CD4-positive, alpha-beta T cell treated with Interleukin-2 at 100 ng/mL for 4 hours (primary cell): ENCODE measurements around the gene SLC39A13.

Source experiments
- DNase-seq: peaks from one replicate; pipeline ENCODE4 v3.0.0-alpha.2; 2020; ENCODE audit warnings: low spot score

The SLC39A13 gene

DNA sequence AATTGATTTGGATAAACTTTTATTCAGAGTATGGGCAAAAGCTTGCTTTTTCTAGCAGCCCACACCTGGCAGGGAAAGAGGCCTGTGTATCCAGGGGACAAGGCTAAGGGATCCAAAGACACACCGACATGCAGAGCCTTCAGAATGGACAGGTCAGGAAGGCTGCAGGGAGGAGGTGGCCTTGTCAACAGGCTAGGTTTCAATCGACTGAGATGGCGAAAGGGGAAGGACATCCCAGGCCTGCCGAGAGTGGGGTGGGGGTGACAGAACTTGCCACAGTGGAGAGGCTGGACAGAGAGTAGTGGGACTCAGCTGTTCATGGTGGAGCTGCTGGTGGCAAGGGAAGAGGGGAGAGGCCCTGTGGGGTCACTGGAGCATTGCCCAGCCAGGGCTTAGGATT lies 5.3 kb upstream of the SLC39A13 start:
- no peak for DNase-seq

GRCh38 chr11:47403571-47403970 lies 4.8 kb upstream of the SLC39A13 start:
- no peak for DNase-seq

DNA sequence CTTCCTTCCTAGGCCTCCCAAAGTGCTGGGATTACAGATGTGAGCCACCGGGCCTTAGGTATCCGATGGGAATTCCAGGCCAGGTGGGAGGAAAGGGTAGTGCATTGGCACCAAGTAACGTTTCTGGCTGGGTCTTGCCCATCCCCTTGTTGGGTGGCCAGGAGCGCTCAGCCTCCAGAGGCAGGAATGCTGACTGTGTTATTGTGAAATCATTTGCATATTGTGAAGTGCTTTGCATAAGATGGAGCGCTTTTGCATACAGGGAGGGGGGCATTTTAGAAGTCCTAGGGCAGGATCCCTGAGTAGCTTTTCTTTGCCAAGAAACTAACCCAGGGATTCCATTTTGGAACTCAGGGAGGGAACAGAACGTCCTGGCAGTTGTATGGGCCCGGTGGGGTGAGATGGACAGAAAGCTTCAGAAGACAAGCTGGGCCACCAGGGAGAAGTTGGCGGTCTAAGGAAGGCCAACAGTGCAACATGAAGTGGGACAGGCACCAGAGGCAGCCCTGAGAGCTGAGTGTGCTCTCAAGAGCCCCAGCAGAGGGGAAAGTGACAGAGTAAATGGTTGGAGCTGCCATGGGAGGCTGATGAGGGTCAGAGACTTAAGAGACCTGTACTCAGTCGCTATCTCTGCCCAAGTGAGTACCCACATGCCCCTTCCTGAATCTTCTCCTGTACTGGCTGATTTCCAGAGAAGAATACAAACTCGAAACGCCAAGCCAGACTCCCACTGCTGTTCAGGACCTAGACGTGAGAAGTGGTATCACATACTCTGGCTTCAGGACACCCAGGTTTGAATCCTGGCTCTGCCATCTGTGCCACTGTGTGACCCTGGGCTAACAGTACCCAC lies 1.3 kb upstream of the SLC39A13 start:
- no peak for DNase-seq

GRCh38 chr11:47408598-47409439 lies 429 bp downstream of the SLC39A13 start:
- DNase-seq, result peak; percentile 2

DNA sequence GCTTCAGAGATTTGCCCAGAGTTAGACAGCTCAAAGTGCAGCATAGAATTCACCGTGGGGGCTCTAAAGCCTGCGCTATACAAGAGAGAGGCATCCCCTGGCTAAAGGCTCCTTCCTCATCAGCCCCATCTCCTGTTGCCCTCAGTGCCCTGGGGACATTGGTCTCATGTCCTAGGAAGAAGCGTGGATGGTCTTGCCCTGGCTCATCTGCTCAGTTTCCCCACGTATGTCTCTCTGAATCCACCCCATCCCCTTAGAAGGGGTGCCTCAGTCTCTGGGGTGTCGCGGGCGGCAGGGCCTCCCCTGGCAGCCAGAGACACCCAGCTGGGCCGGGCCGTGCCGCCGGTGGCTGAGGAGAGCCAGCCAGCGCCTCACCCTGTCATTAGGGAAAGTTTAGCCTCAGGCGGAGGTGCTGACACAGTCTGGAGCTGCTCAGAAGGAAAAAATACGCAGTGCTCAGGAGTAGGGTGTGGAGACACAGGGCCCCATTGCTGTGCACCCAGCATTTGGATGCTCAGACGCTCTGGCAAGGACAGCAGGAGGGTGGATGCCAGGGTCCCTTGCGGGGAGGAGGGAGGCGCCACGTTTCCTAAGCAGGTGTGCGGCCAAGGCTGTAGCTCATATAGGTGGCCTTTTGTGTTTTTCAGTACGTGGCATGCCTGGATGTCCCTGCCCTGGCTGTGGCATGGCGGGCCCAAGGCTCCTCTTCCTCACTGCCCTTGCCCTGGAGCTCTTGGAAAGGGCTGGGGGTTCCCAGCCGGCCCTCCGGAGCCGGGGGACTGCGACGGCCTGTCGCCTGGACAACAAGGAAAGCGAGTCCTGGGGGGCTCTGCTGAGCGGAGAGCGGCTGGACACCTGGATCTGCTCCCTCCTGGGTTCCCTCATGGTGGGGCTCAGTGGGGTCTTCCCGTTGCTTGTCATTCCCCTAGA lies 1.3 kb downstream of the SLC39A13 start:
- DNase-seq, result no peak

DNA sequence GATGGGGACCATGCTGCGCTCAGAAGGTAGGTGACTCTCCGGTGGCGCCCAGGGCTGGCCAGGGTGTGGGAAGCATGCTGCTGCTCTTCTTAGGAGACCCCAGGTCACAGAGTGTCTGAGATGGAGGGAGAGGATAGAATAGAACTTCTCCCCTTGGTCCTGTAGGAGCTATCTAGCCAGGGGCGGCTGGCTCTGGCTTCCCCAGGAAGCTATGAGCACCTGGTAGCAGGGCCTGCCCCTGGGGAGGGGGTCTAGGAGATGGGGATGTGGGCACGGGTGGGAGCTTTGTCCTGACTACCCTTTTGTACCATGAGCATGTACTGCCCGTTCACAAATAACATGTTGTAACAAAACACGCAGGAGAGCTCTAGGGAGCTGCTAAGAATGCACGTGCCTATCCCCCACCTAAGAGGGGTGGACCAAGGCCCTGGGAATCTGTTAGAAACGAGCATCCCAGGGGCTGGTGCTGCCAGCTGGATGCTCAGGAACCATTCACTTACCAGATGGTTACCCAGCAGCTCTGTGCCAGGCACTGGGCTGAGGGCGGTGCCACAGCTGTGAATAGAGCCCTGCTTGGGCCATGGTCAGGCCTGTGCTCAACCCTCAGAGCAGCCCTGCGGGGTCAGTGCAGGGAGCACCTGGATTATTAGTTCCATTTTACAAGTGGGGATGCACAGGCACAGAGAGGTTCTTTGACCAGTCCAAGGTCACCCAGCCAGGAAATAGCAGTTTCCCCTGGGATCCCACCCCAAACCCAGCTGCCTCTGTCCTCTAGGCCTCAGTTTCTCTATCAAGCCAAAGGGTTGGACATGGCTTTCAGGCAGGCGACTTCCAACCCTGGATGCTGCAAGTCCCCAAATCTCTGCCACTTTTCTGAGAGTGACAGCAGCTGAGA lies 2.2 kb downstream of the SLC39A13 start:
- DNase-seq, result no peak

- peak; percentile 50 for DNase-seq
These were observed 3.7 kb downstream of the SLC39A13 start for GRCh38 chr11:47411884-47412746.

DNA sequence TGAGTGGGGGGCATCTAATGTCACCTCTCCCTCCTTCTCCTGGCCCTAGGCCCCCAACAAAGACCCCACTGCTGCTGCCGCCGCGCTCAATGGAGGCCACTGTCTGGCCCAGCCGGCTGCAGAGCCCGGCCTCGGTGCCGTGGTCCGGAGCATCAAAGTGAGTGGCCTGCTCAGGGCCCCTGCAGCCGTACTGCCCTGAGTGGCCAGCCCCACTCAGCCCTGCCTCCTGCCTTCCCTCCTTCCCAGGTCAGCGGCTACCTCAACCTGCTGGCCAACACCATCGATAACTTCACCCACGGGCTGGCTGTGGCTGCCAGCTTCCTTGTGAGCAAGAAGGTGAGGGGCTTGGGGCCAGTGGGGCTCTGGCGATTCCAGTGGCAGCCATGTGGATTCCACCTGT lies 5.0 kb downstream of the SLC39A13 start:
- DNase-seq, result no peak

- no peak for DNase-seq
These were observed 5.7 kb downstream of the SLC39A13 start for GRCh38 chr11:47413908-47414684.

GRCh38 chr11:47414685-47415070 lies 6.3 kb downstream of the SLC39A13 start:
- no peak for DNase-seq

GRCh38 chr11:47415091-47415854 lies 6.9 kb downstream of the SLC39A13 start:
- DNase-seq, result no peak

GRCh38 chr11:47415949-47416472 lies 7.6 kb downstream of the SLC39A13 start:
- no peak for DNase-seq

DNA sequence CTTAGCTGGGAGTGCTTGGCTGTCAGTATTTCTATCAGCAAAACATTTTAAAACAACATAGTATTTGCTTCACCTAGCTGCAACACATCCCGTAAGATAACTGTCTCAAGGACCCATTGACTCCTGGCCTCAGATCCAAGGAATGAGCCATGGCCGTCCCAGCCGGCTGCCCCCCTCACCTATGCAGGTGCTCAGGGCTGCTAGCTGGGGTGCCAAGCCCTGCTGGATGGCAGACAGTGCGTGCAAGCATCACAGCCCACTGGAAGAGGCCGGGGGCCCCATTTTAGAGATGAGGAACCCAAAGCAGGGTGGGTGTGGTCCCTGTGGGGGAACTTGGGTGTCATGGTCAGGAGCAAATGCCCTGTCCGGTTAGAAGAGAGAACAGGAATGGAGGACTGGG lies 9.3 kb downstream of the SLC39A13 start:
- DNase-seq, result no peak

DNA sequence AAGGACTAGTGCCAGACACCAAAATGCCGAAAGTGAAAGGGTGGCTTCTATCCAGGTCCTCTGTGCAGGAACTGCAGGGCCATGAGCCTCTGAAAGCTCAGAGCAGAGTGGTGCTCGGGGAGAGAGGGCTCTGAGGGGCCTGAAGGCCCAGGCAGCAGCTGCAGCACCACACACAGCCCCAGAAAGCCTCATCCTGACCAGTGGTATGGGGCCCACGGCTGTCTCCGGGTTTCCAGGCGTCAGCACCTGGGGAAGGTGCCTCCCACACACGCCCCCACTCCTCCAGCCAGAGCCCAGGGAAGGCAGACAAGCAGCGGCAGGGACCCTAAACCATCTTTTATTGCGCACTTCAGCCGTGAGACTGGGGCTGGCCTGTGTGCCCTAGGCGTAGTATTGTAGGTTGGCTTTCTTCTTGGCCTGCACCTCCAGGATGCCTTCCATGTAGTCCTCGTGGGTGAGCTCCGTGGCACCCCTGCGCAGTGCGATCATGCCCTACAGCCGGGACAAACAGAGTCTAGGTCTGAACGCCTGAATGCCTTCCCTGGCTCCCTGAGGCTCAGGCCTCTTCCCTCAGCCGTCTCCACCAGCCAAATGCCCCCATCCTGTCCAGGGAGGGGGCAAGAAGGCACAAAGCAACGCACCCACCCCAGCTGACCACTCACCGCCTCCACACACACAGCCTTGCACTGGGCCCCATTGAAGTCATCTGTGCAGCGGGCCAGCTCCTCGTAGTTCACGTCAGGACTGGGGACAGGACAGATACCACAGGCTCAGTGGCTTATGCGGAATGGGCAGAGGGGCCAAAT lies 10.3 kb downstream of the SLC39A13 start:
- DNase-seq, result no peak

DNA sequence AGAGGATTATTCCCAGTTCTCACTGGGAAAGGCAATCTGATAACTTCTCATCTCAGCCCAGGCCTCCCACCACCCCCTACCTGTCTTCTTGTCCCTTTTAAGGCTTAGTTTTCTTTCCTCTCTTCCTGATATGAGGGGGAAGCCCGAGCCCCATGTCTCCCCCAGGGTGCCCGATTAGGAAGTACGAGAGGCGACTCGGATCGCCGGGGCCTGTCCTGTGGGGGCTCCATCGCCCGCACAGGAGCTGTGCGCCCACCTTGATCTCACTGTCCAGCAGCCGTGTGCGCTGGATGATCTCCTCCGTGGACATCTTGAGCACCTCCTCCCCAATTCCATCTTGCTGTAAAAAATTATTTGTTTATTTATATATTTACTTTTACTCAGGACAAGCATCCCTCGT lies 17.2 kb downstream of the SLC39A13 start:
- DNase-seq, result no peak

GRCh38 chr11:47426062-47426956 lies 17.9 kb downstream of the SLC39A13 start, which contains the start of gene PSMC3:
PSMC3 (minus strand) TSS chr11:47426439; CDS start chr11:47426279, 160 bp downstream.
- peak; percentile 98 for DNase-seq
